HEK293T (cell line): ENCODE measurements around the gene ZFP62.
A peak's percentile ranks its signal among the peaks of the same experiment; 100 is the strongest.

Source experiments
- CTCF ChIA-PET: fragments of 350-600 bp; formaldehyde crosslinking; extraction: SDS; loops from one replicate; lab custom pipeline; 2021; ENCODE audit warnings: antibody characterized with exemption, inconsistent platforms; lab: Yijun Ruan, JAX
- POLR2A ChIA-PET: fragments of 350-600 bp; formaldehyde crosslinking; extraction: SDS; loops from one replicate; lab custom pipeline; 2020; ENCODE audit warnings: antibody characterized with exemption, inconsistent platforms; lab: Yijun Ruan, JAX
- DNase-seq: peaks from one replicate; pipeline ENCODE4 v3.0.0; 2012; ENCODE audit warnings: mixed read lengths; ENCODE audit errors: extremely low spot score
- ARNT ChIP-seq: fragments of 450-650 bp; IDR thresholded peaks from 2 replicates; pipeline ENCODE4 v1.6.1; 2017; ENCODE audit warnings: mild to moderate bottlenecking
- BHLHE40 ChIP-seq: fragments of 450-650 bp; IDR thresholded peaks from 2 replicates; pipeline ENCODE4 v1.6.1; 2016; ENCODE audit warnings: mild to moderate bottlenecking, moderate library complexity, borderline replicate concordance
- CTBP1 ChIP-seq: fragments of 450-650 bp; IDR thresholded peaks from 2 replicates; pipeline ENCODE4 v1.6.1; 2016; ENCODE audit warnings: borderline replicate concordance
- ELF4 ChIP-seq: fragments of 450-650 bp; IDR thresholded peaks from 2 replicates; pipeline ENCODE4 v1.6.1; 2017; ENCODE audit warnings: antibody characterized with exemption
- FOXA1 ChIP-seq: fragments of 450-650 bp; IDR thresholded peaks from 2 replicates; pipeline ENCODE4 v1.6.1; 2016; ENCODE audit warnings: mild to moderate bottlenecking
- FOXK2 ChIP-seq: fragments of 450-650 bp; IDR thresholded peaks from 2 replicates; pipeline ENCODE4 v1.6.1; 2016; ENCODE audit warnings: mild to moderate bottlenecking
- FOXM1 ChIP-seq: fragments of 450-650 bp; IDR thresholded peaks from 2 replicates; pipeline ENCODE4 v1.6.1; 2017; ENCODE audit warnings: mild to moderate bottlenecking, borderline replicate concordance
- HDGF ChIP-seq: fragments of 450-650 bp; IDR thresholded peaks from 2 replicates; pipeline ENCODE4 v1.6.1; 2017; ENCODE audit warnings: antibody characterized with exemption, borderline replicate concordance
- L3MBTL2 ChIP-seq: fragments of 450-650 bp; conservative IDR thresholded peaks from 2 replicates; pipeline ENCODE4 v1.6.1; 2016; ENCODE audit warnings: mild to moderate bottlenecking
- LEF1 ChIP-seq: fragments of 450-650 bp; IDR thresholded peaks from 2 replicates; pipeline ENCODE4 v1.6.1; 2017; ENCODE audit warnings: mild to moderate bottlenecking, borderline replicate concordance
- NFRKB ChIP-seq: fragments of 450-650 bp; IDR thresholded peaks from 2 replicates; pipeline ENCODE4 v1.6.1; 2016; ENCODE audit warnings: mild to moderate bottlenecking, moderate library complexity
- SP1 ChIP-seq: fragments of 450-650 bp; IDR thresholded peaks from 2 replicates; pipeline ENCODE4 v1.6.1; 2017
- SUZ12 ChIP-seq: fragments of 450-650 bp; IDR thresholded peaks from 2 replicates; pipeline ENCODE4 v1.6.1; 2016; ENCODE audit warnings: mild to moderate bottlenecking
- TARDBP ChIP-seq: fragments of 450-650 bp; IDR thresholded peaks from 2 replicates; pipeline ENCODE4 v1.6.1; 2016
- ZNF384 ChIP-seq: fragments of 450-650 bp; IDR thresholded peaks from 2 replicates; pipeline ENCODE4 v1.6.1; 2016
- TF ChIP-seq, protein P1 (sequence below): fragments of 450-650 bp; IDR thresholded peaks from 2 replicates; pipeline ENCODE4 v1.6.1; 2016

ZFP62 gene

DNA sequence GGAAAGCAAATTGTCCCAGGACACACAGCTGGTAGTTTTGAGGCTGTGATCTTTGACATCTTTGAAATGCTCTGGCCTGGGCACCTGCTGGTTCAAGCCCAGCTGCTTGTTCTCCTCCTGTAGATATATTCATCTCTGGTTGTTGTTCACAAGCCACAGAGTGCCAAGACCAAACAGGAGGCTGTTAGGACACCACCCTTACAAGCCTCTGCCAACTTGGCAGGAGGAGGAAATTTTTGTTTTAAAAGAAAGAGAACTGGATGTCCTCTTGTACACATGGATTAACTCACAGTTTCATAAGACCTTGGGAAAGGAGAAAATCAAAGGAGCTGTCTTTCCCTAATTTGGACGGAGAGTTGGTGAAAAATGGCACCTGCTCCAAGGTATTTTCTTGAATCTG, 8.5 kb upstream of the ZFP62 start:
- ChIA-PET CTCF (interaction anchor here (0.6 to 1.3 kb wide), 4 partner anchors 8 to 254 kb away, joined by 3 to 10 read pairs (median 4); no protein-coding TSS in a partner anchor), POLR2A (interaction anchor here (0.6 kb wide), 1 partner anchor 9 kb away, joined by 3 read pairs; no protein-coding TSS in a partner anchor)
- TF ChIP-seq FOXK2 (no peak), BHLHE40 (no peak), ELF4 (no peak), ARNT (no peak), HDGF (no peak), NFRKB (no peak), ZNF384 (no peak), L3MBTL2 (no peak), CTBP1 (no peak), SUZ12 (no peak), FOXM1 (no peak)
- no peak for DNase-seq

DNA sequence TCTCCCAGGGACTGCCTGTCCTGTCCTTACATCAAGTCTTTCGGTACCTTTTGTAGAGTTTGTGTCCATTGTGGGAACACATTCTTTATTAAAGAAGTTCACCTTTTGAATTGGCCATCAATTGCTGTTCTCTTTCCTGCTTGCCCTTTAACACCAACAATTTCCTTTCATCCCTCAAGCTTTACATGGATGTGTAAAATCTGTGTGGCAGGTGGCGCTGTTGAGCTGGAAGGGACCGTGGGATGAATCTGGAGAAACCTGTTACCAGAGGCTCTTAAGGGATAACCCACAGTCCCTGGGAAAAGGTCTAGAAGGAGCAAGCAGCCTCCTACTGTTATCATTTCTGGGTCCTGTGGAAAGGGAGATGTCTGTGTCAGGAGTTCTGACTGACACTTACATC, 7.9 kb upstream of the ZFP62 start:
- TF ChIP-seq BHLHE40 (no peak), ELF4 (no peak), TARDBP (no peak), LEF1 (no peak), FOXM1 (no peak), NFRKB (no peak), CTBP1 (0 out of 2 replicates have a peak, but pooled peaks have one; percentile 15), FOXA1 (no peak)
- ChIA-PET CTCF (interaction anchor here (0.6 to 1.3 kb wide), 6 partner anchors 8 to 315 kb away, joined by 3 to 5 read pairs (median 4); no protein-coding TSS in a partner anchor), POLR2A (interaction anchor here (0.6 kb wide), 1 partner anchor 8 kb away, joined by 3 read pairs; no protein-coding TSS in a partner anchor)
- peak; percentile 82 for DNase-seq

DNA sequence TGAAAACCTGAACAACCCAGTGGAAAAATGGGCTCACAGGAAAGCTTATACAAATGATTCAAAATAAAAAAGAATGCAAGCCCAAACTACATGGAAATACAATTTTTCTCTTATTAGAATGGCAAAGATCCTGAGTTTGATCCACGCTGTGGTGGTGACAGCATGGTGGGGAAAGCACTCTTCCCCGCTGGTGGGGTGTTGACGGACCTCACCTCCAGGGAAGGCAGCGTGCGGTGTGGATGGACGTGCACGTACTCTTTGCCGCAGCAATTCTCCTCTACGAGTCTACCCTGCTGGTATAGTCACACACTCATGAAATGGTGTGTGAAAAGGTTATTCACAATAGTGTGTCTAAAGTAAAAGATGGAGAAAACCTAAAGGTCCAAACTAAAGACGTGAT, 5.9 kb upstream of the ZFP62 start:
- DNase-seq, result no peak
- ChIA-PET CTCF (interaction anchor here (0.8 to 1.1 kb wide), 2 partner anchors 54 to 233 kb away, joined by 4 to 7 read pairs; no protein-coding TSS in a partner anchor), POLR2A (no interaction called here)
- TF ChIP-seq CTBP1 (no peak), NFRKB (no peak), SP1 (no peak), L3MBTL2 (no peak)

DNA sequence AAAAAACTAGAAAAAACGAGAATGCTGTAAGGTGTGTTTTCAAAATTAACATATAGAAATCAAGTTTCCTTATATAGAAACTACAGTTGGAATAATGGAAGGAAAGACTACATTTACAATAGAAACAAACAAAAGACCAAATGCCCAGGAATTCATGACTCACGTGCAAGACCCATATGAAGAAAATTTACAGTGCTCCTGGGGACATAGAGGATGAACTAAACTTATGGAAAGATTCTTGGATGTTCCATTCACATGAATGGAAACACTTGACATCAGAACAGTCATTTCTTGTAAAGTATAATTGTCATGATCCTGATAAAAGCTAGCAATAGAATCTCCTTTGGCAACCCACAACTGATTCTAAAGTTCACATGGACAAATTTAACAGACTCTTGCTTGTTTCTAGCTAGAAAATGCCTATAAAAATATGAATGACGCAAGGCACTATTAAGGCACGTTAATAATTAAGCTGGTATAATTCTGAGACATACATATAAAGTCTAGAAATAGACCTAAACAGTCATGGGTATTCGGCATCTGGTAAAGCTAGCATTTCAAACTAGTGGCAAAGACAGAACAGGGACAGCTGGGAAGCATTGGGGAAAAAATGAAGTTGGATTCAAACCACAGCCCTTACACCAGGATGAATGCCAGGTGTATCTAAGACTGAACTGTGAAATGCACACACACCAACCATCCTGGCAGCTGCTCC, 5.1 kb upstream of the ZFP62 start:
- CTCF ChIA-PET, result interaction anchor here (1.1 kb wide), 1 partner anchor 234 kb away, joined by 7 read pairs; no protein-coding TSS in a partner anchor
- no peak for TF ChIP-seq FOXA1
- TF ChIP-seq ZNF384, result no peak
- DNase-seq, result no peak
- POLR2A ChIA-PET, result no interaction called here

DNA sequence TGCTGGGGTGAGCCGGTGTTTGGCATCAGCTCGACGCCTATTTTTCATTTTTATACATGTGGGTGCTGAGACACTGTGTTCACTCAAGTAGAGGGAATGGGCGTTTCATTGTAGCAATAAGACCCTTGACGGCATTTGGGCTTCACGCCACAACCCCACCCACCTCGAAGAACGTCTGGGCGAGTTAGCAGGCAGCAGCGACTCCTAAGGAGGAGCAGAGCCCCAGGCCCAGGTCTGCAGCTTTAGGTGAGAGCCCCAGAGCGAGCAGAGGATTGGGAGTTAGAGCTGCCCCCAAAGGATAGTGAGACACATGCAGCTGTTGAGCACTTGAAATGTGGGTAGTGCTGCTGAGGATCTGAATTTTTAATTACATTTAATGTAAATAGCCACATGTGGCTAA, 1.6 kb upstream of the ZFP62 start:
- ChIA-PET POLR2A (interaction anchor here (1.0 to 3.4 kb wide), 2 partner anchors 51 to 398 kb away, joined by 3 to 20 read pairs; partner anchors contain the start of gene TRIM52), CTCF (interaction anchor here (0.5 kb wide), 1 partner anchor 306 kb away, joined by 3 read pairs; no protein-coding TSS in a partner anchor)
- TF ChIP-seq FOXK2, result no peak
- TF ChIP-seq L3MBTL2, result no peak
- TF ChIP-seq, protein P1, sequence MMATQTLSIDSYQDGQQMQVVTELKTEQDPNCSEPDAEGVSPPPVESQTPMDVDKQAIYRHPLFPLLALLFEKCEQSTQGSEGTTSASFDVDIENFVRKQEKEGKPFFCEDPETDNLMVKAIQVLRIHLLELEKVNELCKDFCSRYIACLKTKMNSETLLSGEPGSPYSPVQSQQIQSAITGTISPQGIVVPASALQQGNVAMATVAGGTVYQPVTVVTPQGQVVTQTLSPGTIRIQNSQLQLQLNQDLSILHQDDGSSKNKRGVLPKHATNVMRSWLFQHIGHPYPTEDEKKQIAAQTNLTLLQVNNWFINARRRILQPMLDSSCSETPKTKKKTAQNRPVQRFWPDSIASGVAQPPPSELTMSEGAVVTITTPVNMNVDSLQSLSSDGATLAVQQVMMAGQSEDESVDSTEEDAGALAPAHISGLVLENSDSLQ, result no peak
- no peak for TF ChIP-seq ZNF384
- TF ChIP-seq ARNT, result no peak
- no peak for TF ChIP-seq LEF1
- no peak for TF ChIP-seq SUZ12
- TF ChIP-seq HDGF, result no peak
- DNase-seq, result no peak

DNA sequence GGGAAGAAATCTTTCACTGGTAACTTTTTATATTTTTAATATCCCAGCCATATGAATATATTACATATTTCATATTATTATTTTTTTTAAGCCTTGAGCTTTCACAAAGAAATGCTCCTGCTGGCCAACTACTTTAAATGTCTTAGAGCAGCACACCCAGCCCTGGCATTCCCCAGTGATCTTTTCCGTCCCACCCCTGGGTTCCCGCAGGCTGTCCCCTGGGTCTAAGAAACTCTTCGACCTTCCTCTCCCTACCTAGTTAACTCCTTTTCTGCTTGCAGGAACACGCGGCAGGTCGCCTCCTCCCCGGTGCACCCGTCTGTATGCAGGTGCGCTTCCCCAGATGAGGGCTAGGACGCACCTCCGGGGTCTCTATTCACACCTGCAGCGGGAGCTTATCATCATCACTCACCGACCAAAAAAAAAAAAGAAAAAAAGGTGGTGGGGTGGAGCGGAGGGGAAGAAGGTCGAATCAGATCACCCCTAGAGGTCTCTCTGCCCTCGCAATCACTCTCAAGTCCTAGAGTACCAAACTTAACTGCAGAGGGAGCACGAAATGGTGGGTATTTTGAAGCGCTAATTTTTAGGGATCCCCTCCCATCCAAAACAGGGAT, 696 bp downstream of the ZFP62 start:
- ChIA-PET POLR2A (interaction anchor here (0.5 to 3.4 kb wide), 6 partner anchors 9 to 194 kb away, joined by 3 to 20 read pairs (median 4); no protein-coding TSS in a partner anchor), CTCF (interaction anchor here (0.6 kb wide), 1 partner anchor 71 kb away, joined by 3 read pairs; no protein-coding TSS in a partner anchor)
- TF ChIP-seq ZNF384, result peak; percentile 88
- peak; percentile 43; the same call in 1 of the 2 replicates for TF ChIP-seq L3MBTL2
- TF ChIP-seq NFRKB, result no peak
- TF ChIP-seq, protein P1, result no peak
- peak; percentile 33 for DNase-seq

DNA sequence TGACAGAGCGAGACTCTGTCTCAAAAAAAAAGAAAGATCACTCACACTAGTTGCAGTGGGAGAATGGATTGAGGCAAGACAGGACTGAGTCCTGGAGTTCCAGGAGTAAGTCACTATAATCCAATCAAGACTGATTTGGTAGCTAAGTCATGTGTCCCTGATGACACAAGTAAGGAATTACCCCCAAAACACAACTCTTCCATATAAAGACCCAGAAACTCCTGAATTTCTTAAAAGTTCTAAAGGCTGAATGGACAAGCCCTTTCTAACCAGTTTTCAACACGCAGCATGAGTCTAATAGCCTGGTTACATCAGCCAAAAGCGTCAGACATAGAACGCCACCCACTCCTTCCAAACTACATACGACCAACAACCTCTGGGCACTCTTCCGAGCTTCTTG, 2.5 kb downstream of the ZFP62 start:
- ChIA-PET CTCF (interaction anchor here (0.6 kb wide), 1 partner anchor 60 kb away, joined by 4 read pairs; no protein-coding TSS in a partner anchor), POLR2A (no interaction called here)
- no peak for DNase-seq
- TF ChIP-seq BHLHE40, result no peak
- no peak for TF ChIP-seq FOXA1
- TF ChIP-seq ZNF384, result no peak

DNA sequence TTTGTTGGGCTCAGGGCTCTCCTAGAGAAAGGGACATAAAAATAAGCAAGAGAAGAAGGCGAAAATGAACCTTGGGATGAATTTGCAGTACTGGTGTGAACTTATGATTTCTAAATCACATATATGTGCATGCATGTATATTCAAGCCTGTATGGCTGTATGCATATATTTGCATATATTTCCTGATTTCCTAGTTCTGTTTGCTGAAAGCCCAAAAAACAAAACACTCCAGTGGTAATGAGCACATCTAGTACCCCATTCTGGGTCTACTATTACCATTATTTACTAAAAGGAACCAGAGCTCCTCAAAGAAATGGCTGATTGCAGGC, 7.3 kb downstream of the ZFP62 start:
- TF ChIP-seq BHLHE40, result no peak
- TF ChIP-seq LEF1, result no peak
- ChIA-PET CTCF (no interaction called here), POLR2A (no interaction called here)
- DNase-seq, result no peak
